GM18517 (cell line): Measurements from ENCODE around the gene LCNL1.

Experiments
- ATAC-seq: cut with Tn5 transposase; IDR thresholded peaks from one replicate; pipeline ENCODE4 v1.9.1; 2021; ENCODE audit warnings: mild to moderate bottlenecking, moderate library complexity; ENCODE audit not compliant: unreplicated experiment

Gene LCNL1

GRCh38 chr9:137008312-137008711 lies 25.5 kb downstream of the LCNL1 start:
- no peak for ATAC-seq

GRCh38 chr9:137009217-137009616 lies 26.4 kb downstream of the LCNL1 start:
- ATAC-seq = no peak

GRCh38 chr9:137009938-137010732 lies 27.3 kb downstream of the LCNL1 start:
- ATAC-seq = no peak

GRCh38 chr9:137011156-137011555 lies 28.4 kb downstream of the LCNL1 start:
- ATAC-seq = no peak

- no peak for ATAC-seq
These were observed 29.3 kb downstream of the LCNL1 start for GRCh38 chr9:137011907-137012675.

GRCh38 chr9:137012694-137013570 lies 30.1 kb downstream of the LCNL1 start:
- ATAC-seq = no peak

- no peak for ATAC-seq
These were observed 30.8 kb downstream of the LCNL1 start for GRCh38 chr9:137013571-137013940.

- no peak for ATAC-seq
These were observed 31.4 kb downstream of the LCNL1 start for GRCh38 chr9:137014166-137014565.

- ATAC-seq = no peak
These were observed 32.2 kb downstream of the LCNL1 start for GRCh38 chr9:137014776-137015539.

- no peak for ATAC-seq
These were observed 32.7 kb downstream of the LCNL1 start for GRCh38 chr9:137015540-137015930.

- no peak for ATAC-seq
These were observed 33.2 kb downstream of the LCNL1 start for GRCh38 chr9:137015976-137016375.

- no peak for ATAC-seq
These were observed 33.6 kb downstream of the LCNL1 start for GRCh38 chr9:137016436-137016835.

- ATAC-seq = no peak
These were observed 34.3 kb downstream of the LCNL1 start for GRCh38 chr9:137017071-137017470.

GRCh38 chr9:137017791-137018497 lies 35.2 kb downstream of the LCNL1 start:
- no peak for ATAC-seq

- ATAC-seq = no peak
These were observed 36.2 kb downstream of the LCNL1 start for GRCh38 chr9:137018761-137019559.

GRCh38 chr9:137019891-137020683 lies 37.3 kb downstream of the LCNL1 start:
- no peak for ATAC-seq

GRCh38 chr9:137020771-137021567 lies 38.2 kb downstream of the LCNL1 start:
- no peak for ATAC-seq
